Hindlimb muscle (tissue), 1 donor: Measurements from ENCODE around the gene CD244. TPM values are rescaled to one million over a fixed set of nuclear protein-coding genes. Genes with fewer than 3 reads are reported as not detected.

ENCODE experiments used
- DNase-seq: peaks from one replicate; pipeline ENCODE4 v3.0.0-alpha.2; 2013
- polyA plus RNA-seq: library from polyadenylated mRNA; unstranded; fragments of 120-200 nt; gene quantifications from one replicate; pipeline ENCODE4 v1.2.1, GENCODE V29; 2013; ENCODE audit not compliant: insufficient read length

Gene CD244
- polyA plus RNA-seq, 1 donor: 0.14 TPM

DNA sequence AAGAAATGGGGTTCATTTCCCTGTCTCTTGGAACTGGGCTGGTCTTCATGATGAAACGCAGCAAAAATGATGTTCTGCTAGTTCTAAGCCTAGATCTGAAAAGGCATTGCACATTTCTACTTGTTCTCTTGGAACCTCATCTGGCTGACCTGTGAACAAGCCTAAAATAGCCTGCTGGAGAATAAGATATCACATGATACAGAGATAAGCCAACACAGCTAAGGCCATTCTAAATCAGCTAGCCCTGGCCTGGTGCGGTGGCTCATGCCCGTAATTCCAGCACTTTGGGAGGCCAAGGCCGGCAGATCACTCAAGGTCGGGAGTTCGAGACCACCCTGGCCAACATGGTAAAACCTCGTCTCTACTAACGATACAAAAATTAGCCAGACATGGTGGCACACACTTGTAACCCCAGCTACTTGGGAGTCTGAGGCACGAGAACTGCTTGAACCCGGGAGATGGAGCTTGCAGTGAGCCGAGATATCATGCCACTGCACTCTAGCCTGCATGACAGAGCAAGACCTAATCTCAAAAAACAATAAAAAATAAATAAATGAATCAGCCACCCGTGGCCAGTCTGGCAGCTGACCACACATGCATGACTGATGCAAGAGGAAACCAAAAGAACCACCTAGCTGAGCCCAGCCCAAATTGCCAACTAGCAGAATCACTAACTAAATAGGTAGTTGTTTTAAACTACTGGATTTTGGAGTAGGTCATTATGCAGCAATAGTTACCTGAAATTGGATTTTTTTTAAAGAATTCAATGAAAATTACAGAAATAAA, 18.0 kb downstream of the CD244 start:
- DNase-seq: no peak

DNA sequence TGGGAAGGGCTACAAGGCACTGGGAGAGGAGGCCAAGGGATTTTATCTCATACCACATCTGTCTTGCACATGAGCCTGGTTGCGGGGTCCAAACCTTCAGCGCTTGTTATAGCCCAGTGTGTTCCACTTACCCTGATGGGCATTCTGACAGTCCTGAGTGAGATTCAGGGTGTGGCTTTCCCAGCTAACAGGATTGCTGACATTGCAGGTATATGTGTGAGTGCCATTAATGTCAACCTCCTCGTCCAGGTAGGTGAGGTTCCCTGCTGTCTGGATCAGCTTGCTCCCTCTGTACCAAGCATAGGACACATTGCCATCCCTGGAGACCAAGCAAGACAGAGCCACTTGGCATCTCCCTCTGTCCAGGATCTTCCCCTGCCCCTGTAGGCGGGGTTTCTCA, 21.6 kb downstream of the CD244 start:
- DNase-seq: no peak

DNA sequence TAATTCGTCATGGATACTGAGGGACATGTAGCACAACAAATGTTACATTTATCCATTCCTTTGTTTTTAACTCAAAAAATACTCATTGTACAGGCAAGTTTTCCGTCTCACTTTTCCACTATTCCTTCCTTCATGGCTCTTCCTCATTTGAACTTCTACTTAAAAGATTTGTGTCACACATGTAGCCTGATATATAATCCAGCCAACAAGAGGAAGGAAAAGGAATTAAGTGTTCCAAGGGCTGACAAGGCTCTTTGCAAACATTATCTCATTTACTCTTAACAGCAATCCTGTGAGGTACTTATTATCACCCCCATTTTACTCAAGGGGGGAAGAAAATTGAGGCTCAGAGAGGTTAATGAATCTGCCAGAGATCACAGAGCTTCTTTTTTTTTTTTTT, 22.9 kb downstream of the CD244 start:
- DNase-seq: no peak

DNA sequence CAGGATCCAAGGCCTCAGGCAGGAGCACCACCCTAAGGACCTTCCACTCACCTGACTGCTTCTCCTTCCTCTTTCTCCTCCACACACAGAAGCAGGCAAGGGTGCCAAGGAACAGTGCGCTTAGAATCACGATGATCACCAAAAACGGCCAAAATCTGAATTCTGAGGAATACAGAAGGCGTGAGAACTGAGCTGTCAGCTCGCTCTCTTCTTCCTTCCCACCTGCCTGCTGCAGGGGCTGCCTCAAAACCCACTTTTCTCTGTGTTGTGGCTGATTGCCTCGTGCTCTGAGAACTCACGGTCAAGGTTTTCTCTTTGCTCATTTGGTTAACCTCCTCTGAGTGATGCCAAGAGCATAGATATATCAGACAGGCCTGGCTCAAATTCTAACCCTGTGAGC, 23.8 kb downstream of the CD244 start:
- DNase-seq: no peak

DNA sequence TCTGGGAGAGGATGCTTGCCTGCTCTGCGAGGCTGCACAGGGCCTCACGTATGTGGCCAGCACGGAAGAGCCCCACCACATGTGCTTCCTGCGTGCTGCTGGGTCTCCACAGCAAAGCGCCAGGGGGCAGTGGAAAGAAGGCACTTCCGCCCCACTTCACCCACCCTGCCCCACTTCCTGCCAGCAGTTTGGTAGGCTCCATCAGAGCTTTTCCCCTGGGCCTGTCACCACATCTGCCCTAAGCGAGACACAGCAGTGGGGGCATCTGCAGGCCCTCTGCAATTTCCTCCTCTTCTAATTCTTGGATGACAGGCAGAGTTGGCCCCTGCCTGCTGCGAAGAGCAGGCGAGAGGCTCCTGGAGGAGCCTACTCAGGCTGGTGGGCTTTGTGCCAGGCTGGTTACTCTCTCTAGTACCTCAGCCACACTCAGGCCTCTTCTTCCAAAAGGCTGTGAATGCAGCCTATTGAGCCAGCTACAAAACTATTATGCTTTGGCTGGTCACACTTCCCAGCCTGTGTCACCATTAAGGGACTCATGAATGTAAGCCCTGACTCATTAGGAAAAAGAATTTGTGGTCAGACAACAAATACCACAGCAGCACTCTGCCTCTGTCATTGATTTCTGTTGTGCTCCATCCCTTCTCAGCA, 25.0 kb downstream of the CD244 start:
- no peak for DNase-seq

DNA sequence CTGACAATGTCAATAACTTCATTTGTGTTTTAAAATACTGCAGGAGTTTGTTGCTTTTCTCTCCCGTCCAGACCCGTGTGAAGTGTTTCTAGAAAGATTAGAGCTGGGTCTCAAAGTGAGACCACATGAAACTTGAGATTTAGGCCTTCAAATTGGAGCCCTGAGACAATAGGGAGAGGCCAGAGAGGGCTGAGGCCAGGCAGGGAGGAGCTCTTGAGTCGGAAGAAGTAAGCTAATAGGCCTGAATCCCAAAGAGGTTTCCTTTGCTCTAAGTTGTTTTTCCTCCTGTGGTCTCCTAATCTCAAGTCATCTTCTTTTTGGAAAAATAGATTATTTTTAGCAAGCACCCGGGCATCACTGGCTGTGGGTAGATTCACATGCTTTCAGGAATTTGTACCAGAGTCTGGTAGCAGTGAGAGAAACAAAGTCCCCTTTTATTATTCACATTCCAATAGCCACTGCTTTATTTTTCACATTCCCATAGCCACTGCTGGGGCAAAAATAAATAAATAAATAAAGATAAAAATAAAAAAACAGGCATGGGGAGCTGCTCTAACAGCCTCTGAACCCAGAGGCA, 25.6 kb downstream of the CD244 start:
- no peak for DNase-seq

DNA sequence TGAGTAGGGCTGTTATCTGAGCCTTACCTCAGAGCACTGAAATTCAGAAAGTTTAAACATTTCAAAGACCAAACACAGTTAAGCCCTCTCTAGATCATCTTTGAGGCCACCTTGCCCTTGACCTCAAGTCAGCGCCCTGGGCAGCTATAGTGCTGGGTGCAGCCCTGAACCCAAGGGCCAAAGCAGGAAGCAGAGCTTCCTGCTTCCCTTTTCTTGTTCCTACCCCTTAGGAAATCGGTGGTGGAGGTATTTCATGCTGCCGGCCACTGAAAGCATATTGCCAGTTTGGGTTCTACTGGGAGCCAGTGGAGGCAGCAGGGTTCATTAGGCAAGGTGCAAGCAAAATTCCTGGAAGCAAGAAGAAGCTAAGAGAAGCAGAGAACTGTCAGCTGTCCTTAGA, 26.1 kb downstream of the CD244 start:
- no peak for DNase-seq

DNA sequence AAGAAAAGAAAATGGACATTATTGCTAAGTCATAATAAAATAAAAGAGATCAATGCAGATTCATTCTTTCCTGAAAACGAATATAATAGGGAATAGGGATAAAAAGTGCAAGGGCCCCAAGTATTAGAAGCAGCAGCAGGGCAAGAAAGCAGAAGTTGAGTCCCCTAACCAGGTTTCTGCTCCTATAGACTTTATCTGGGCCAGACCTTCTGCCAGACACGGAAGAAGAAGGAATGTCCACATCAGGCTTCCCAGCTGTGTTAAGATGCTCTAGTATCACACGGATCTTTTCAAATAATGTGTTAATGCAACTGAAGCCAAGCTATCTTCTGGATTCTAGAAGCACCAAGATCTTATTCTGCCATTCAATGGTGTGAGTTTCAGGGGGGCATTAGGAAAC, 26.9 kb downstream of the CD244 start:
- no peak for DNase-seq

DNA sequence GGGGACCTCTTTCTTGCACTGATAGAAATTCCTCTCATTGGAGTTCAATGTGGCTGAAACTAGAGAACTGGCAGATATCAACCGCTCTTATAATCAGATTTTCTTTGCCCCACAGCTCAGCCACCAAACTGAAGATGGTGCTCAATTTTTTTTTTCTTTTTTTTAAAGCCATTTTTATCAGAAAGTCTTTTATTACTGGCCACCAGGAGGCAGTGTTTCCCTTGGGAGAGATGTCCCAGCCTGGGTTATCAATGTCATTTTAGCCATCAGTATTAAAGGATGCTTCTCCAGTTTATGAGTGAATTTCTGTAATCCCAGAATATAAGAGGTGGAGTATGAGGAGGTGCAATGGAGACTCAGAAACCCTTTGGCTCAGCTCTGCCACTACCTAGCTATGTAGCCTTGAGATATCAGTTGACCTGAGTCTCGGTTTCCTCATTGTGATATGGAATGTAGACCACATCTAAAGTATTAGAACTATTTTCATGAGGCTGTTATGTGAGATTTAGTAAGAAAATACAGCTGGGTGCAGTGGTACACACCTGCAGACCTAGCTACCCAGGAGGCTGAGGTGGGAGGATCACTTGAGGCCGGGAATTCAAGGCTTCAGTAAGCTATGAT, 27.6 kb downstream of the CD244 start:
- no peak for DNase-seq

DNA sequence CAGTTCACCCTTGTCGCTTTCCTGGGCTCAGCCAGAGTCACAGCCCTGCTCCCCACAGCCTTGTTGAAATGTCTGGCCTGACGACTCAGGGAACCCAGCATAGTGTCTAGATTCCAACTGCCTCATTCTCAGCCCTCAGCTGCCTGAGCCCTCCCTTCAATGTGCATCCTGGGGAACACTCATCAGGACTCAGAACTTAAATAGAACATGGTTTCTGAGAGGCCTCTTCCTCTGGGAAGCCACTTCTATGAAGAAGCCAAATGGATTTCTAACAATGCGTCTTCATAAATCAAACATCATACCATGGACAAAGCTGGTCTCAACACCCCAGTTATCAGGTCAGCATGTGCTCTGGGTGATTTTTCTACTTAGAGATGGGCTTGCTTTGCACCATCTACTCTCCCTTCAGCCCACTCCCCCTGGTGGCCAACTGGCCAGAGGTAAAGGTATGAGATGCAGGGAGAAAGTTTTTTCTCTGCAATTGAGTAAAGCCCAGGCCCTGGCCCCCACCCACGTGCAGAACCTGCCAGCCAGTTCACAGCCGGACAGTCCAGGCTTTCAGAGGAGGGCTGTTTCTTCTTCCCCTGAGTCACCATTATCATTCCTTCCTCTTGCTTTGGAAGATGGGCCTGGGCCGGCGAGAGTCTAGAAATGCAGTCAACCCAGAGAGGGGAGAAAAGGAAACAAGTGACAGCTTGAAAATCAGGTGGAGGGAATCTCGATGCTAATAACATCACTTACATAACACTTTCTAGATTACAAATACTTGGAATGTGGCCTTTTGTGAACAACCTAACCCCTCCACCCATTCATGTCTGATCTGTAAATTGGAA, 32.1 kb downstream of the CD244 start:
- DNase-seq: peak; percentile 8

DNA sequence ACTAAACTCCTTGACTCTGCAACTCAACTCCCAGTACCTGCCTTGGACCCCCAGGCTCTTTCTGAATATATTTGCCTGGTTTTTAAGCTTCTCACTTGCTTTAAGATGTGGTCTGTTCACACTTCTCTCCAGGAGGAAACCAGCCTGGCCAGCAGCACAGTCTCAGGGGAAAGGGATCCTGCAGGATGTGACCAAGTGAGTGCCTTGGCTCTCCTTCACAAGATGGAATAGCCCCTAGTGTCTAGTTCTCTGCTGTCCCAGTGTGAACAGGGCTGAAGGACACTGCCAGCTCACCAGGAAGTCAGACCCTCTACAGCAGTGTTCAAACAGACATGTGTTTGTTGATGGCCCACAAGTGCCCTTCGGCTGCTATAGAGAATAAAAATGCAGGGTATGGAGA, 32.9 kb downstream of the CD244 start:
- no peak for DNase-seq

DNA sequence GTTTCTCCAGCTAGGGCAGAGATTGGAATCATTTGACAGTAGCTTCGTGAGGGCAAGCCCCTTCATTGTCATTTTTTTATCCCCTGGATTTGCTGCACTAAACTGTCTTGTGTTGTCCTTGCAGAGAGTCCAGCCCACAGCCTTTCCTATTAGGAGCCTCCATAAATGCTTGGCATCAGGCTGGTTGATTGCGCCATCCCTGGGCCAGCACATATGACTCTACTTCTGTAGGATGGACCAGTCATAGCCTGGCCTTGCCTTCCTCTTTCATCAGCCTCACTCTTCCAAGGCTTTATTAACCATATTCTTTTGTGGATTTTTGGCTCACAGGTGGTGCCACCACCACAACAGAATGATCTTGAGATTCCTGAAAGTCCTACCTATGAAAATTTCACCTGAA, 35.3 kb downstream of the CD244 start:
- no peak for DNase-seq

DNA sequence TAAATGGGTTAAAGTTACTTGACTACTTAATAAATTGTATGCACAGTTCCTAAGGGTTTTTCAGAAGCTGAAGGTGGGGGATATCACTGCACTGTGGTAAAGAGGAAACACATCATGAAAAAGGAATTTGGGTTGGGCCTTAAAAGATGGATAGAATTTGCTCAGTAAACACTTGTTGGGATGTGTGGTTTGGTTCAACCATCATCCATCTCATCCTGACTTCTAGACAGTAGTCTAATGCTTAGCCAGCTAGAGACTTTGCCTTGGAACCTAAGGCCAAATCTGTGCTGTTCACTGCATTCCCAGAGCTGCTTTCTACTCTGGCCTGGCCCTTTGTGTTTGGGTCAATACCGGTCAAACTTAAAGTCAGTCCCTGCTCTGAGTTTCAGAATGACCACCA, 36.1 kb downstream of the CD244 start:
- DNase-seq: no peak

DNA sequence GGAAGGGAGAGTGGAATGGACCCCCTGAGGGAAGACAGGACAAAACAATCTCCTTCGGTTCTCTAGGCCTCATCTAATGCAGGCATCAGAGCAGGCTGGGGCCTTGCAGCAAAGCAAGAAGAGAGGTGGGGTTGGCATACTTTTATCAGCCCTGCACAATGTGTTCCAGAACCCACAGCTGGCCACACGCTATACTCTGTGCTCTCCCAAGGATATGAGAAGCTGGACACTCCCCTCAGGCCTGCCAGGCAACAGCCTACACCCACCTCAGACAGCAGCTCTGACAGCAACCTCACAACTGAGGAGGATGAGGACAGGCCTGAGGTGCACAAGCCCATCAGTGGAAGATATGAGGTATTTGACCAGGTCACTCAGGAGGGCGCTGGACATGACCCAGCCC, 39.4 kb downstream of the CD244 start:
- DNase-seq: no peak

DNA sequence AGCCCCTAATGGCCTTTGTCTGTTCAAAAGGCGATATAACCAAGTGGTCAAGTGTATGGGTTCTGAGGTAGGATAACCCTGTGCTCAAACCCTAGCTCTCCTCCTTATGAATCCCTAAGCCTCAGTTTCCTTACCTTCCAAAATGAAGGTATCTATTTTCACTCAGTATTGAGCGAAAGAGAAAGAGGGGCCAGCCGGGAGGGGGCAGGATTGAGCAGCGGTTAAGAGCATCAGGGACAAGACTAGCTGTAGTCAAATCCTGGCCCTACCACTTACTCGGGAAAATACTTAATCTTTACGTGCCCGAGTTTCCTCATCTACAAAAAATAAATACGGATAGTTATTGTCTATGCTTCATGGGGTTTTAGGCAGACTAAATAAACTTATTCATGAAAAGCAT, 41.1 kb downstream of the CD244 start:
- no peak for DNase-seq

DNA sequence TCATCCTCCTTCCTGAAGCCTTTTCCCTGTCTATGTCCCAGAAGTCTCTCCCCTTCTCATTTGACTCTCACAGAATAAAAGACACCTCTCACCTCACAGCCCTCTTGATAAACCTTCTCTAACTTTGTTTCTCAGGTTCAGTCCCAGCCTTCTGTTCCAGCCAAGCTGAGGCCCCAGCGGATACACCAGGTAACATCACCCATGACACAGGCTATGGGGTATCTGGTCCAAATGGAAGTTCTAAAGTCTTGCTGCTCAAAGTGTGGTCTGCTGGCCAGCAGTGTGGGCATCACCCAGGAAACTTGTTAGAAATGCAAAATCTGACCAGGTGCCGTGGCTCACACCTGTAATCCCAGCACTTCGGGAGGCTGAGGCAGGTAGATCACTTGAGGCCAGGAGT, 43.5 kb downstream of the CD244 start:
- DNase-seq: no peak

DNA sequence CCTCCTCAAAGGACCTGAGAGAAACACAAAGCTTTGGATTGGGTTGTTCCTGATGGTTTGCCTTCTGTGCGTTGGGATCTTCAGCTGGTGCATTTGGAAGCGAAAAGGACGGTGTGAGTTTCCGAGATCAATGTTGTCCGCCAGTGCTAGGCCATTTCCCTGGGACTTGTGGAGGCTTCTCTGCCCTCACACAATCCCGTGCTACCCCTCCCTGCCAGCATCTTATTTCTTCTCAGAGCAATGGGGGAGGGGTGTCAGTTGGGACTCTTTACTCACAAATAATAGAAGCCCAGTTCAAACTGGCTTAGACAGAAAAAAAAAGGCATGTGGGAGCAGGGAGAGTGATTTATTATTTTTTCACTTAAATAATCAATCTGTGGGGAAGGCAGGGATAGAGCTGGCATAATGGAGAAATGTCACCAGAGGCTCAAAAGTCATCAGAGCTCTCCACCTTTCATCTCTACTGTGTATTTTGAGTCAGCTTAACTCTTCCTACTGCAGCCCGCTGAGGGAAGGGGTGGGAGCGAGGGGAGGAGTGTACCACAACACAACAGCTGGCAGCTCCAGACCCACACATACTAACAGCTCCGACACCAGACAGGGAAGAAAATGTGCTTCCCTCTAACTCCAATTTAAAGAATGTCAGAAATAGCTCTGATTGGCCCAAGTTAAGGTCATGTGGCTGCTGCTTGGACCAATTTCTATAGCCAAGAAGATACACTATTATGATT, 44.3 kb downstream of the CD244 start:
- DNase-seq: no peak

DNA sequence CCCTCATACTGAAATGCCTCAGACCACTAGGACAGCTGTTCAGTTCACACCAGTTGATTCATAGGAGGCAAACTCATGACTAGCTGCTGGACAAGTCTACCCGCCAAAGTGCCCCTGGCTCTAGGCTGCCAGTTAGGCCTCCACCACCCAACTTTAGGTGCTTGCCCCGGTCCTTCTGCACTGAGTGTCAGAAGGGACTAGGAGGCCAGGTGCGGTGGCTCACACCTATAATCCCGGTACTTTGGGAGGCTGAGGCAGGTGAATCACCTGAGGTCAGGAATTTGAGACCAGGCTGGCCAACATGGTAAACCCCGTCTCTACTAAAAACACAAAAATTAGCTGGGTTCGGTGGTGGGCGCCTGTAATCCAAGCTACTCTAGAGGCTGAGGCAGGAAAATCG, 47.8 kb downstream of the CD244 start:
- DNase-seq: no peak

DNA sequence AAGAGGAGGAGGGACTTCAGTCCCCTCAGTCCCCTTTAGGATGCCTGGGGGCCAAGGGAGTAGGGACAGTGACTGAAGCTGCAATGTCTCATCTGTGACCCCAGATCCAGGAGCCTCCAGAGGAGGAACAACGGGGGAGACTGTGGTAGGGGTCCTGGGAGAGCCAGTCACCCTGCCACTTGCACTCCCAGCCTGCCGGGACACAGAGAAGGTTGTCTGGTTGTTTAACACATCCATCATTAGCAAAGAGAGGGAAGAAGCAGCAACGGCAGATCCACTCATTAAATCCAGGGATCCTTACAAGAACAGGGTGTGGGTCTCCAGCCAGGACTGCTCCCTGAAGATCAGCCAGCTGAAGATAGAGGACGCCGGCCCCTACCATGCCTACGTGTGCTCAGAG, 48.4 kb downstream of the CD244 start:
- DNase-seq: no peak

DNA sequence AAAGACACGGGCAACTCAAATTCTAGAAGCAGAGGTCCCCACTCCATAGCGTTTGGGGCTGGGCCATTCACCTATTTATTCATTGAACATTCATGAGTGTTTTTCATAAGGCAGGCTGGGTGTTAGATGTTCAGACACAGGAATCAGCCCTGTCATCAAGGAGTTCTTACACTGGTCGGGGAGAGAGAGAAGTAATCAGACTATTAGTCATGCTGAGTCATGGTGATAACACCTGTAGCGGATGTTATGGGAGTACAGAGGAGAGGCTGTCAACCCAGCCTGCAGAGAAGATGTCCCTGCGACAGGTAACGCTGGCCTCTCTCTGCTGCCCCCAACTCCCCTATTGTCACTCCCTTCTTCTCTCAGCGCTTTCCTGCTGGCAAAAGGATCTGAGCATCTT, 49.5 kb downstream of the CD244 start:
- no peak for DNase-seq

DNA sequence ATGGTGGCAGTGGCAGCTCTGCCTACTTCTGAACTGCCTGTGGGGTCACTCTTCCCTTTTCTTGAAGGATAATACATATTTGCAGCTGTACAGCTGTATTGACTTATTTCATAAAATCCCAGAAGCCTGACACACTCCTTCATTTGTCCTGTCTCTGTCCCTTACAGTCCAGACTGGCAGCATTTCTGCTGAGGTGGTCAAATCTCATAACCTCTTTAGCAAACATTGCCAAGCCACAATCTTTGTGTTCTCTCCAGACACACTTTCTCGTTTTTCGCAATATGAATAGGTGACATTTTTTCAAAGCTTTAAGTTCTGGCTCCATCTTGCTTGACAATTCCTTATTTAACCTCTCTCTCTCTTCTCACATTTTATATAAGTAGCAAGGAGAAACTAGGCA, 51.5 kb downstream of the CD244 start:
- DNase-seq: no peak

DNA sequence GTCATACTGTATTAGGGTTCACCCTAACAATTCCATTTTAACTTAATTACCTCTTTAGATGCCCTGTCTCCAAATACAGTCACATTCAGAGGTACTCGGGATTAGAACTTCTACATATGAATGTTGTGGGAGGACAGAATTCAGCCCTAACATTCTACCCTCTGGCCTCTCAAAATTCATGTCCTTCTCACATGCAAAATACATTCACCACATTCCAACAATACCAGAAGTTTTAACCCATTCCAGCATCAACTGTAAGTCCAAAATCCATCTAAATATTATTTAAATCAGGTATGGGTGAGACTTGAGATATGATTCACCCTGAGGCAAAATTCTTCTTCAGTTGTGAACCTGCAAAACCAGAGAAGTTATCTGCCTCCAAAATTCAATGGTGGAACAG, 52.2 kb downstream of the CD244 start:
- no peak for DNase-seq
